K562 (cell line): Measurements from ENCODE around the gene BICC1. TPM values are rescaled to one million over a fixed set of nuclear protein-coding genes. Genes with fewer than 3 reads are reported as not detected.

ENCODE experiments used
- ATAC-seq: fragments of 200-7000 bp; cut with Tn5 transposase; 3 replicates; pipeline ENCODE4 v1.9.1; 2020; ENCODE audit warnings: moderate library complexity
- BruUV-seq: library from RNA; stranded (reverse); fragments of 400-500 nt; replicated peaks from 2 replicates; lab custom pipeline; 2021; lab: Mats Ljungman, UMichigan
- CTCF ChIA-PET: fragments of 300-600 bp; formaldehyde crosslinking; extraction: SDS; loops from one replicate; lab custom pipeline; 2021; ENCODE audit warnings: low intra/inter-chr PET ratio; lab: Yijun Ruan, JAX
- POLR2A ChIA-PET: fragments of 300-600, 350-650 bp; sonication (Branson Sonifier 250); formaldehyde crosslinking; extraction: SDS; loops from one replicate; lab custom pipeline; 2021; ENCODE audit warnings: antibody characterized with exemption, inconsistent platforms; lab: Yijun Ruan, JAX
- DNase-seq, 4 experiments: peaks; one replicate each; pipeline versions ENCODE4 v3.0.0 to v3.0.0-alpha.2; 2011 to 2018; ENCODE audit warnings: low spot score in 3 of 4, mixed read lengths in 3 of 4; ENCODE audit errors: extremely low read depth in 1 of 4
- FAIRE-seq: peaks from 2 replicates; lab custom pipeline; 2011; peaks lifted over from hg19 to GRCh38; lab: Jason Lieb, UNC
- H2AFZ ChIP-seq: 2 replicates; pipeline ENCODE4 v1.6.0; 2011; ENCODE audit warnings: low read depth, low read length, control low read depth, inconsistent platforms
- H3K27ac ChIP-seq: fragments of 200-600 bp; 3 replicates; pipeline ENCODE4 v1.8.0; 2011; ENCODE audit warnings: low read depth, mild to moderate bottlenecking, control low read depth, inconsistent platforms, low read length, moderate library complexity, mixed read lengths; ENCODE audit errors: extremely low read depth
- H3K27me3 ChIP-seq, 2 experiments: fragments of 300-600 bp in 1 of 2; 2 replicates in 1 of 2; 3 replicates in 1 of 2; pipeline versions ENCODE4 v1.6.0 to v1.8.0; 2011; ENCODE audit warnings: inconsistent platforms in 2 of 2, low read length in 2 of 2, mild to moderate bottlenecking in 1 of 2, mixed read lengths in 1 of 2, moderate library complexity in 1 of 2; ENCODE audit not compliant: control insufficient read depth in 2 of 2, insufficient read depth in 2 of 2
- H3K36me3 ChIP-seq: fragments of 300-600 bp; 3 replicates; pipeline ENCODE4 v1.8.0; 2011; ENCODE audit warnings: mild to moderate bottlenecking, low read length, inconsistent platforms; ENCODE audit not compliant: control insufficient read depth, insufficient read depth
- H3K4me1 ChIP-seq, 2 experiments: fragments of 200-600 bp in 1 of 2; replicated peaks in 1 of 2; 2 replicates in 1 of 2; 3 replicates in 1 of 2; pipeline versions ENCODE4 v1.5.1 to v1.8.0; 2011; ENCODE audit warnings: inconsistent platforms in 2 of 2, low read length in 2 of 2, mild to moderate bottlenecking in 1 of 2, mixed read lengths in 1 of 2, moderate library complexity in 1 of 2; ENCODE audit not compliant: control insufficient read depth in 2 of 2, insufficient read depth in 2 of 2
- H3K4me2 ChIP-seq: 2 replicates; pipeline ENCODE4 v1.6.1; 2011; ENCODE audit warnings: low read length, control low read depth, inconsistent platforms, mixed read lengths; ENCODE audit not compliant: insufficient read depth
- H3K4me3 ChIP-seq: fragments of 200-600 bp; sonication (generic), shearing (Covaris generic); 2 replicates; pipeline ENCODE4 v1.5.1; 2016; ENCODE audit warnings: control low read depth, inconsistent platforms
- H3K79me2 ChIP-seq: fragments of 200-600 bp; 3 replicates; pipeline ENCODE4 v1.8.0; 2011; ENCODE audit warnings: low read length, inconsistent platforms; ENCODE audit not compliant: control insufficient read depth, insufficient read depth
- H3K9ac ChIP-seq, 2 experiments: 2 replicates each; pipeline versions ENCODE4 v1.6.0 to v1.6.1; 2011; ENCODE audit warnings: low read depth in 2 of 2, low read length in 2 of 2, control low read depth in 1 of 2, inconsistent platforms in 1 of 2, mild to moderate bottlenecking in 1 of 2, mixed read lengths in 1 of 2; ENCODE audit not compliant: insufficient read depth in 1 of 2
- H3K9me1 ChIP-seq: one replicate; pipeline ENCODE4 v1.6.0; 2011; ENCODE audit warnings: inconsistent platforms, mild to moderate bottlenecking, low read length, moderate library complexity; ENCODE audit not compliant: control insufficient read depth, insufficient read depth
- H3K9me3 ChIP-seq: replicated peaks from 2 replicates; pipeline ENCODE4 v1.5.1; 2011; ENCODE audit warnings: low read depth, low read length, inconsistent platforms; ENCODE audit not compliant: control insufficient read depth, insufficient read depth
- H4K20me1 ChIP-seq: replicated peaks from 2 replicates; pipeline ENCODE4 v1.6.1; 2011; ENCODE audit warnings: low read length, inconsistent platforms, mixed read lengths; ENCODE audit not compliant: control insufficient read depth, insufficient read depth
- DNMT1 ChIP-seq: fragments of 450-650 bp; IDR thresholded peaks from 2 replicates; pipeline ENCODE4 v1.6.1; 2016; ENCODE audit warnings: antibody characterized with exemption, mild to moderate bottlenecking
- ESRRB ChIP-seq: fragments of 250-450 bp; sonication (Bioruptor Pico); IDR thresholded peaks from 2 replicates; pipeline ENCODE4 v1.5.0; 2020; ENCODE audit warnings: mild to moderate bottlenecking, moderate library complexity, borderline replicate concordance
- KLF1 ChIP-seq: fragments of 450-650 bp; IDR thresholded peaks from 2 replicates; pipeline ENCODE4 v1.6.1; 2016; ENCODE audit warnings: missing genetic modification characterization, missing compliant biosample characterization
- MCM2 ChIP-seq: fragments of 450-650 bp; IDR thresholded peaks from 2 replicates; pipeline ENCODE4 v1.6.1; 2017; ENCODE audit warnings: low read depth, mild to moderate bottlenecking
- RBM15 ChIP-seq: fragments of 200-400 bp; formaldehyde crosslinking; IDR thresholded peaks from 2 replicates; pipeline ENCODE4 v1.6.1; 2018; ENCODE audit warnings: mild to moderate bottlenecking, low read length, moderate library complexity; ENCODE audit not compliant: insufficient read depth
- SNRNP70 ChIP-seq: fragments of 200-400 bp; formaldehyde crosslinking; optimal IDR thresholded peaks from 2 replicates; pipeline ENCODE3; 2017; ENCODE audit warnings: low read depth, low read length
- SUPT5H ChIP-seq: fragments of 450-650 bp; IDR thresholded peaks from 2 replicates; pipeline ENCODE4 v1.6.1; 2016
- ZBTB7A ChIP-seq: IDR thresholded peaks from 2 replicates; pipeline ENCODE4 v1.6.1; 2011; ENCODE audit warnings: low read depth, mild to moderate bottlenecking, low read length, moderate library complexity, borderline replicate concordance; ENCODE audit not compliant: control insufficient read depth
- ZNF184 ChIP-seq: sonication (generic); formaldehyde crosslinking; IDR thresholded peaks from 2 replicates; pipeline ENCODE4 v1.5.0; 2020; ENCODE audit warnings: missing genetic modification reagents
- ZNF695 ChIP-seq: fragments of 450-650 bp; formaldehyde crosslinking; IDR thresholded peaks from 2 replicates; pipeline ENCODE4 v1.4.0; 2020; ENCODE audit warnings: mild to moderate bottlenecking, moderate library complexity
- ZNF764 ChIP-seq: fragments of 250-450 bp; sonication (Bioruptor Pico); IDR thresholded peaks from 2 replicates; pipeline ENCODE4 v1.4.0; 2020; ENCODE audit warnings: low read depth, mild to moderate bottlenecking, moderate library complexity
- ZNF778 ChIP-seq: fragments of 450-650 bp; formaldehyde crosslinking; IDR thresholded peaks from 2 replicates; pipeline ENCODE4 v1.4.0; 2020; ENCODE audit warnings: mild to moderate bottlenecking, moderate library complexity
- ZNF785 ChIP-seq: fragments of 250-450 bp; sonication (Bioruptor Pico); IDR thresholded peaks from 2 replicates; pipeline ENCODE4 v1.4.0; 2020; ENCODE audit warnings: mild to moderate bottlenecking
- WGBS: fragments of 100-300 bp; shearing (Covaris generic); methylation state at CpG from one replicate; pipeline ENCODE4 v1.1.6; 2016; ENCODE audit warnings: low coverage, mixed read lengths; ENCODE audit not compliant: insufficient coverage; ENCODE audit errors: missing lambda C conversion rate; 5-methylcytosine and 5-hydroxymethylcytosine counted together
- in situ Hi-C: fragments of 300-500 bp; cut with MboI; formaldehyde crosslinking; loops from 4 replicates; pipeline ENCODE4 v1.15.0; 2018; ENCODE audit warnings: inconsistent platforms, mixed read lengths
- intact Hi-C: fragments of 100-400 bp; cut with micrococcal nuclease; formaldehyde crosslinking; loops from 2 replicates; pipeline ENCODE4 v1.14.2; 2022
- polyA plus RNA-seq, 8 experiments: library from polyadenylated mRNA; depleted of rRNA in 4 of 8; stranded (reverse) in 5 of 8; unstranded in 3 of 8; fragments of >200 nt; fragmentation: Nextera tagmentation in 2 of 8; fragmentation: Illumina TruSeq in 1 of 8; extraction: Ambion mirVana in 2 of 8; extraction: Trizol in 1 of 8; gene quantifications; 2 replicates each; pipeline versions ENCODE4 v1.2.1 to v1.2.3, GENCODE V29; 2011 to 2014; ENCODE audit warnings: inconsistent platforms in 1 of 8, missing spikeins in 1 of 8
- total RNA-seq, 7 experiments: library from RNA; depleted of rRNA in 6 of 7; stranded (reverse); fragments of >200 nt in 6 of 7; fragmentation: Illumina TruSeq in 2 of 7; extraction: Trizol in 2 of 7; gene quantifications; 2 replicates each; pipeline versions ENCODE4 v1.2.1 to v1.2.3, GENCODE V29; 2011 to 2021; ENCODE audit warnings: low replicate concordance in 1 of 7
- TF ChIP-seq, protein P1 (sequence below): fragments of 450-650 bp; IDR thresholded peaks from 2 replicates; pipeline ENCODE4 v1.6.1; 2018; ENCODE audit warnings: mild to moderate bottlenecking, low read depth; ENCODE audit not compliant: partially characterized antibody
- TF ChIP-seq, protein P2 (sequence below): fragments of 450-650 bp; conservative IDR thresholded peaks from 2 replicates; pipeline ENCODE4 v1.6.1; 2016; ENCODE audit warnings: missing genetic modification characterization, low read depth, mild to moderate bottlenecking, missing compliant biosample characterization, moderate library complexity
- TF ChIP-seq, protein P3 (sequence below): fragments of 250-450 bp; sonication (Bioruptor Pico); IDR thresholded peaks from 2 replicates; pipeline ENCODE4 v1.8.0; 2021; ENCODE audit warnings: moderate library complexity, mild to moderate bottlenecking, inconsistent platforms
- TF ChIP-seq, protein P4 (sequence below): fragments of 250-450 bp; sonication (Bioruptor Pico); IDR thresholded peaks from 2 replicates; pipeline ENCODE4 v1.5.0; 2021

BICC1 gene
- total and polyA plus RNA-seq, 9 of the 15 experiments (the other 6 are each of a cell fraction or from before 2014, with no cell fraction given) = not detected

DNA sequence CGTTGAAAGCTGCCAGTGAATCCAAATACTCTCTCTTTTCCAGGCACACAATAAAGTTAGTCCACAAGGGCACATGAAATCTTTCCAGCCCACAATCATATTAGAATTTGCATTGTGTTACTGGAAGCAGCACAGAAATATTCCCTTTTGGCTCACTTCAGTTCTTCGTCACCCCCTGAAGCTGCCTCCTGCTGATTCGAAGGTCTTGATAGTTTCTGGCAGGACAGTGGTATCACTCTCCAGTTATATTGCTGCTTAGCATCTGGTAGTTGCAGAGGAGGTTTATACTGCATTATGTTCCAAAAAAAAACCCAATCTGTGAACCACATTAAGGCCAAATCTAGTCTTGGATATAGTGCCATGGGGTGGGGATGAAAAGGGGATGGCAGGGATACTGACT, 253.2 kb downstream of the BICC1 start:
- in situ Hi-C loops (no loop called here), intact Hi-C loops (no loop called here)
- FAIRE-seq (no peak), ATAC-seq (no peak), DNase-seq (no peak)
- Histone ChIP-seq H3K9me1 (no peaks in the 10 kb centered on the region), H3K4me3 (no peak overlapping the region), H3K79me2 (no peaks in the 10 kb centered on the region), H3K27ac (no peak overlapping the region), H3K9me3 (no peaks in the 10 kb centered on the region; the same call in 1 of the 2 replicates), H3K9ac (no peak overlapping the region), H3K4me2 (no peak overlapping the region), H3K4me1 (no peaks in the 10 kb centered on the region), H3K36me3 (no peaks in the 10 kb centered on the region), H2AFZ (no peak overlapping the region), H4K20me1 (no peaks in the 10 kb centered on the region), H3K27me3 (no peaks in the 10 kb centered on the region)
- ChIA-PET POLR2A (no interaction called here), CTCF (no interaction called here)
- no TSS peak for BruUV-seq
- WGBS = 0% methylated on average over 3 of the region's 3 CpGs
- TF ChIP-seq, protein P1, sequence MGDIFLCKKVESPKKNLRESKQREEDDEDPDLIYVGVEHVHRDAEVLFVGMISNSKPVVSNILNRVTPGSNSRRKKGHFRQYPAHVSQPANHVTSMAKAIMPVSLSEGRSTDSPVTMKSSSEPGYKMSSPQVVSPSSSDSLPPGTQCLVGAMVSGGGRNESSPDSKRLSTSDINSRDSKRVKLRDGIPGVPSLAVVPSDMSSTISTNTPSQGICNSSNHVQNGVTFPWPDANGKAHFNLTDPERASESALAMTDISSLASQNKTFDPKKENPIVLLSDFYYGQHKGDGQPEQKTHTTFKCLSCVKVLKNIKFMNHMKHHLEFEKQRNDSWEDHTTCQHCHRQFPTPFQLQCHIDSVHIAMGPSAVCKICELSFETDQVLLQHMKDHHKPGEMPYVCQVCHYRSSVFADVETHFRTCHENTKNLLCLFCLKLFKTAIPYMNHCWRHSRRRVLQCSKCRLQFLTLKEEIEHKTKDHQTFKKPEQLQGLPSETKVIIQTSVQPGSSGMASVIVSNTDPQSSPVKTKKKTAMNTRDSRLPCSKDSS = no peak
- TF ChIP-seq MCM2 = no peak
- TF ChIP-seq, protein P2, sequence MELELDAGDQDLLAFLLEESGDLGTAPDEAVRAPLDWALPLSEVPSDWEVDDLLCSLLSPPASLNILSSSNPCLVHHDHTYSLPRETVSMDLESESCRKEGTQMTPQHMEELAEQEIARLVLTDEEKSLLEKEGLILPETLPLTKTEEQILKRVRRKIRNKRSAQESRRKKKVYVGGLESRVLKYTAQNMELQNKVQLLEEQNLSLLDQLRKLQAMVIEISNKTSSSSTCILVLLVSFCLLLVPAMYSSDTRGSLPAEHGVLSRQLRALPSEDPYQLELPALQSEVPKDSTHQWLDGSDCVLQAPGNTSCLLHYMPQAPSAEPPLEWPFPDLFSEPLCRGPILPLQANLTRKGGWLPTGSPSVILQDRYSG (tag) = no peak
- no peak for TF ChIP-seq ESRRB (CRISPR knock-in tag)
- TF ChIP-seq RBM15 = no peak
- TF ChIP-seq, protein P3, sequence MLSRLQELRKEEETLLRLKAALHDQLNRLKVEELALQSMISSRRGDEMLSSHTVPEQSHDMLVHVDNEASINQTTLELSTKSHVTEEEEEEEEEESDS = no peak
- no peak for TF ChIP-seq ZNF695 (CRISPR knock-in tag)
- TF ChIP-seq ZNF764 (CRISPR knock-in tag) = no peak
- TF ChIP-seq, protein P4, sequence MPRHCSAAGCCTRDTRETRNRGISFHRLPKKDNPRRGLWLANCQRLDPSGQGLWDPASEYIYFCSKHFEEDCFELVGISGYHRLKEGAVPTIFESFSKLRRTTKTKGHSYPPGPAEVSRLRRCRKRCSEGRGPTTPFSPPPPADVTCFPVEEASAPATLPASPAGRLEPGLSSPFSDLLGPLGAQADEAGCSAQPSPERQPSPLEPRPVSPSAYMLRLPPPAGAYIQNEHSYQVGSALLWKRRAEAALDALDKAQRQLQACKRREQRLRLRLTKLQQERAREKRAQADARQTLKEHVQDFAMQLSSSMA (CRISPR knock-in tag) = no peak
- TF ChIP-seq SUPT5H = no peak
- no peak for TF ChIP-seq ZNF785 (CRISPR knock-in tag)
- TF ChIP-seq ZNF184 (CRISPR knock-in tag) = no peak
- TF ChIP-seq ZNF778 (CRISPR knock-in tag) = no peak
- TF ChIP-seq KLF1 (tag) = no peak
- TF ChIP-seq ZBTB7A = no peak
- no peak for TF ChIP-seq DNMT1
- TF ChIP-seq SNRNP70 = no peak
